ENCODE measurements around the gene TMC5.

DNA sequence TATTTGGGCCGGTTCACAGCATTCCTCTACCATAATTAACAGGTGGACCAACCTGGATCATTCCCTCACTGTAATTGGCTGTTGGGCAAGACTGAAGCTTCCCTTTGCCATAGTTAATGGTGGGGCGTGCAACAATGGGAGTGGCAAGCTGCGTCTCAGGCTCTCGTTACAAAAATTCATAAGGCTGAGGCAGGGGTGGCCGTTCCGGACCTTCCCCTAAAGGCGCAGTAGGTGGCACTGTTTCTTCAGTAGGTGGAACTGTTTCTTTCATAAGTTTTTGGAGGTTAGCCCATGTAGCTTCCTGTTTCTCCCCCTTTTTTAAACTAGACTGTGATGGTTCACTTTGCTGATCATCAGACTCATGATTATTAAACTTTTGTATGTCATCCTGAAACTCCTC, 17.0 kb upstream of the TMC5 start:
- TF ChIP-seq POLR2A (IDR thresholded peaks at IDR 0.05), result no peak
- TF ChIP-seq, protein P1, sequence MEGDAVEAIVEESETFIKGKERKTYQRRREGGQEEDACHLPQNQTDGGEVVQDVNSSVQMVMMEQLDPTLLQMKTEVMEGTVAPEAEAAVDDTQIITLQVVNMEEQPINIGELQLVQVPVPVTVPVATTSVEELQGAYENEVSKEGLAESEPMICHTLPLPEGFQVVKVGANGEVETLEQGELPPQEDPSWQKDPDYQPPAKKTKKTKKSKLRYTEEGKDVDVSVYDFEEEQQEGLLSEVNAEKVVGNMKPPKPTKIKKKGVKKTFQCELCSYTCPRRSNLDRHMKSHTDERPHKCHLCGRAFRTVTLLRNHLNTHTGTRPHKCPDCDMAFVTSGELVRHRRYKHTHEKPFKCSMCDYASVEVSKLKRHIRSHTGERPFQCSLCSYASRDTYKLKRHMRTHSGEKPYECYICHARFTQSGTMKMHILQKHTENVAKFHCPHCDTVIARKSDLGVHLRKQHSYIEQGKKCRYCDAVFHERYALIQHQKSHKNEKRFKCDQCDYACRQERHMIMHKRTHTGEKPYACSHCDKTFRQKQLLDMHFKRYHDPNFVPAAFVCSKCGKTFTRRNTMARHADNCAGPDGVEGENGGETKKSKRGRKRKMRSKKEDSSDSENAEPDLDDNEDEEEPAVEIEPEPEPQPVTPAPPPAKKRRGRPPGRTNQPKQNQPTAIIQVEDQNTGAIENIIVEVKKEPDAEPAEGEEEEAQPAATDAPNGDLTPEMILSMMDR (IDR thresholded peaks at IDR 0.05), result no peak
